CD8-positive, alpha-beta memory T cell (primary cell): ENCODE data around the gene HMGXB3. TPM values are rescaled to one million over a fixed set of nuclear protein-coding genes. Genes with fewer than 3 reads are reported as not detected.

Experiments
- CTCF ChIA-PET: fragments of 350-600 bp; sonication (Branson Sonifier 250); formaldehyde crosslinking; loops from one replicate; lab custom pipeline; 2021; ENCODE audit warnings: antibody characterized with exemption; lab: Charles Lee
- POLR2A ChIA-PET: fragments of 350-600 bp; sonication (Branson Sonifier 250); formaldehyde crosslinking; loops from one replicate; lab custom pipeline; 2021; ENCODE audit warnings: antibody characterized with exemption; lab: Charles Lee
- DNase-seq, 5 donors: peaks; one replicate each; pipeline versions ENCODE4 v3.0.0 to v3.0.0-alpha.2; 2020 to 2022; ENCODE audit warnings: mixed read lengths in 1 of 5
- H3K27ac ChIP-seq: one replicate; pipeline ENCODE4 v1.7.0; 2013; ENCODE audit warnings: low read depth, mild to moderate bottlenecking, low read length, moderate library complexity
- H3K27me3 ChIP-seq: 2 replicates; pipeline ENCODE4 v1.7.0; 2013; ENCODE audit warnings: low read length, mild to moderate bottlenecking; ENCODE audit not compliant: insufficient read depth, poor library complexity, severe bottlenecking
- H3K36me3 ChIP-seq: 2 replicates; pipeline ENCODE4 v1.7.0; 2013; ENCODE audit warnings: mild to moderate bottlenecking, low read length, moderate library complexity; ENCODE audit not compliant: insufficient read depth
- H3K4me1 ChIP-seq: 2 replicates; pipeline ENCODE4 v1.7.0; 2013; ENCODE audit warnings: mild to moderate bottlenecking, low read length, moderate library complexity; ENCODE audit not compliant: insufficient read depth
- H3K4me3 ChIP-seq: 2 replicates; pipeline ENCODE4 v1.7.0; 2013; ENCODE audit warnings: mild to moderate bottlenecking, low read length
- H3K9me3 ChIP-seq: 2 replicates; pipeline ENCODE4 v1.7.0; 2013; ENCODE audit warnings: mild to moderate bottlenecking, low read length
- H3K27ac Mint-ChIP-seq, 8 donors: one replicate each; pipeline ENCODE4 v1.8.0; 2020 to 2021; ENCODE audit warnings: mixed read lengths in 8 of 8, mild to moderate bottlenecking in 6 of 8, inconsistent platforms in 3 of 8, moderate library complexity in 3 of 8
- H3K27me3 Mint-ChIP-seq, 2 donors: one replicate each; pipeline ENCODE4 v1.8.0; 2020 to 2021; ENCODE audit warnings: mixed read lengths in 2 of 2, mild to moderate bottlenecking in 1 of 2, moderate library complexity in 1 of 2
- H3K36me3 Mint-ChIP-seq, 3 donors: one replicate each; pipeline ENCODE4 v1.8.0; 2020 to 2021; ENCODE audit warnings: mixed read lengths in 3 of 3, inconsistent platforms in 1 of 3, mild to moderate bottlenecking in 1 of 3
- H3K4me1 Mint-ChIP-seq, 3 donors: one replicate each; pipeline ENCODE4 v1.8.0; 2020 to 2021; ENCODE audit warnings: mixed read lengths in 3 of 3, inconsistent platforms in 1 of 3, mild to moderate bottlenecking in 1 of 3
- H3K4me3 Mint-ChIP-seq, 7 donors: one replicate each; pipeline ENCODE4 v1.8.0; 2020 to 2021; ENCODE audit warnings: mixed read lengths in 7 of 7, mild to moderate bottlenecking in 6 of 7, moderate library complexity in 4 of 7, inconsistent platforms in 2 of 7
- H3K9me3 Mint-ChIP-seq, 5 donors: one replicate each; pipeline ENCODE4 v1.8.0; 2020 to 2022; ENCODE audit warnings: mixed read lengths in 5 of 5, mild to moderate bottlenecking in 3 of 5, moderate library complexity in 2 of 5, inconsistent platforms in 1 of 5
- polyA plus RNA-seq: library from polyadenylated mRNA; unstranded; fragments of 300-500 nt; fragmentation: Illumina TruSeq; gene quantifications from one replicate; pipeline ENCODE4 v1.2.3, GENCODE V29; 2021
- total RNA-seq, 2 experiments: library from RNA; stranded (reverse); gene quantifications; one replicate each; pipeline ENCODE4 v1.2.3, GENCODE V29; 2021

HMGXB3 gene
- total and polyA plus RNA-seq, 3 experiments from 2014 or later = 15.3 to 40.7 (median 36.8) TPM

GRCh38 chr5:150057511-150057910 lies 57.0 kb downstream of the HMGXB3 start:
- H3K27ac ChIP-seq = no peak overlapping the region
- Mint-ChIP-seq H3K9me3 (no peaks in the 10 kb centered on the region), H3K4me3 (no peak overlapping the region), H3K4me1 (no peaks in the 10 kb centered on the region), H3K27ac (peak overlapping the region in 2 of 8 donors; percentile 48 to 83), H3K27me3 (peaks cover 0 to 1% of the 10 kb centered on the region in 2 donors), H3K36me3 (peaks cover 0 to 24% (median 7%) of the 10 kb centered on the region in 3 donors)
- no peak overlapping the region for H3K4me3 ChIP-seq
- H3K27me3 ChIP-seq = no peaks in the 10 kb centered on the region
- POLR2A ChIA-PET = no interaction called here
- CTCF ChIA-PET = no interaction called here
- no peaks in the 10 kb centered on the region for H3K9me3 ChIP-seq
- peaks cover 6% of the 10 kb centered on the region for H3K36me3 ChIP-seq
- H3K4me1 ChIP-seq = no peaks in the 10 kb centered on the region
- no peak for DNase-seq

GRCh38 chr5:150057996-150058395 lies 57.5 kb downstream of the HMGXB3 start:
- POLR2A ChIA-PET = no interaction called here

GRCh38 chr5:150058480-150059126 lies 58.1 kb downstream of the HMGXB3 start:
- Histone ChIP-seq H3K27ac (no peak overlapping the region), H3K36me3 (no peaks in the 10 kb centered on the region), H3K4me3 (no peak overlapping the region), H3K4me1 (no peaks in the 10 kb centered on the region), H3K27me3 (no peaks in the 10 kb centered on the region), H3K9me3 (no peaks in the 10 kb centered on the region)
- Mint-ChIP-seq H3K9me3 (no peaks in the 10 kb centered on the region), H3K27ac (no peak overlapping the region), H3K27me3 (peaks cover 4 to 5% of the 10 kb centered on the region in 2 donors), H3K4me3 (no peak overlapping the region), H3K36me3 (peaks cover 0 to 13% (median 0%) of the 10 kb centered on the region in 3 donors), H3K4me1 (no peaks in the 10 kb centered on the region)
- DNase-seq = no peak
- ChIA-PET CTCF (interaction anchor here (2.2 kb wide), 1 partner anchor 10 kb away, joined by 7 read pairs; no protein-coding TSS in a partner anchor), POLR2A (no interaction called here)

More at GRCh38 chr5:150057996-150058395, 57.5 kb downstream of the HMGXB3 start:
- peaks cover 0 to 19% (median 6%) of the 10 kb centered on the region in 3 donors for H3K36me3 Mint-ChIP-seq
- no peaks in the 10 kb centered on the region for H3K4me1 Mint-ChIP-seq
- Histone ChIP-seq H3K27me3 (no peaks in the 10 kb centered on the region), H3K9me3 (no peaks in the 10 kb centered on the region), H3K36me3 (peaks cover 5% of the 10 kb centered on the region), H3K4me1 (no peaks in the 10 kb centered on the region), H3K4me3 (no peak overlapping the region), H3K27ac (no peak overlapping the region)
- H3K4me3 Mint-ChIP-seq = no peak overlapping the region
- no peaks in the 10 kb centered on the region for H3K9me3 Mint-ChIP-seq
- peak overlapping the region in 2 of 8 donors; percentile 48 to 83 for H3K27ac Mint-ChIP-seq
- DNase-seq = no peak
- CTCF ChIA-PET = interaction anchor here (2.2 kb wide), 1 partner anchor 9 kb away, joined by 7 read pairs; no protein-coding TSS in a partner anchor
- peaks cover 0 to 1% of the 10 kb centered on the region in 2 donors for H3K27me3 Mint-ChIP-seq

GRCh38 chr5:150059623-150060022 lies 59.1 kb downstream of the HMGXB3 start:
- no peak for DNase-seq
- Mint-ChIP-seq H3K9me3 (no peaks in the 10 kb centered on the region), H3K27ac (no peak overlapping the region), H3K4me3 (no peak overlapping the region), H3K4me1 (no peaks in the 10 kb centered on the region), H3K36me3 (peaks cover 0 to 3% (median 0%) of the 10 kb centered on the region in 3 donors), H3K27me3 (peaks cover 4 to 9% of the 10 kb centered on the region in 2 donors)
- Histone ChIP-seq H3K36me3 (no peaks in the 10 kb centered on the region), H3K9me3 (no peaks in the 10 kb centered on the region), H3K4me3 (no peak overlapping the region), H3K27me3 (no peaks in the 10 kb centered on the region), H3K4me1 (no peaks in the 10 kb centered on the region), H3K27ac (no peak overlapping the region)
- ChIA-PET CTCF (interaction anchor here (2.2 kb wide), 1 partner anchor 11 kb away, joined by 7 read pairs; no protein-coding TSS in a partner anchor), POLR2A (no interaction called here)

GRCh38 chr5:150060471-150060870 lies 59.9 kb downstream of the HMGXB3 start:
- Mint-ChIP-seq H3K36me3 (no peaks in the 10 kb centered on the region), H3K4me3 (no peak overlapping the region), H3K27me3 (peaks cover 4 to 9% of the 10 kb centered on the region in 2 donors), H3K27ac (no peak overlapping the region), H3K4me1 (no peaks in the 10 kb centered on the region), H3K9me3 (no peaks in the 10 kb centered on the region)
- Histone ChIP-seq H3K36me3 (no peaks in the 10 kb centered on the region), H3K4me1 (no peaks in the 10 kb centered on the region), H3K27me3 (no peaks in the 10 kb centered on the region), H3K9me3 (no peaks in the 10 kb centered on the region), H3K27ac (no peak overlapping the region), H3K4me3 (no peak overlapping the region)
- no peak for DNase-seq
- POLR2A ChIA-PET = no interaction called here
- CTCF ChIA-PET = no interaction called here

GRCh38 chr5:150061538-150061995 lies 61.0 kb downstream of the HMGXB3 start:
- Mint-ChIP-seq H3K4me1 (no peaks in the 10 kb centered on the region), H3K27me3 (peaks cover 4 to 9% of the 10 kb centered on the region in 2 donors), H3K9me3 (no peaks in the 10 kb centered on the region), H3K36me3 (no peaks in the 10 kb centered on the region), H3K27ac (no peak overlapping the region), H3K4me3 (no peak overlapping the region)
- Histone ChIP-seq H3K36me3 (no peaks in the 10 kb centered on the region), H3K27me3 (no peaks in the 10 kb centered on the region), H3K4me1 (no peaks in the 10 kb centered on the region), H3K9me3 (no peaks in the 10 kb centered on the region), H3K27ac (no peak overlapping the region), H3K4me3 (no peak overlapping the region)
- ChIA-PET POLR2A (no interaction called here), CTCF (no interaction called here)
- no peak for DNase-seq

GRCh38 chr5:150062216-150062922 lies 61.8 kb downstream of the HMGXB3 start:
- no peaks in the 10 kb centered on the region for H3K4me1 ChIP-seq
- Mint-ChIP-seq H3K27me3 (peaks cover 4 to 9% of the 10 kb centered on the region in 2 donors), H3K36me3 (no peaks in the 10 kb centered on the region), H3K4me1 (peaks cover 2 to 6% (median 3%) of the 10 kb centered on the region in 3 donors), H3K27ac (peak overlapping the region in 1 of 8 donors; percentile 20), H3K9me3 (no peaks in the 10 kb centered on the region), H3K4me3 (no peak overlapping the region)
- POLR2A ChIA-PET = no interaction called here
- no peaks in the 10 kb centered on the region for H3K27me3 ChIP-seq
- CTCF ChIA-PET = no interaction called here
- no peaks in the 10 kb centered on the region for H3K9me3 ChIP-seq
- H3K4me3 ChIP-seq = no peak overlapping the region
- H3K36me3 ChIP-seq = no peaks in the 10 kb centered on the region
- DNase-seq = no peak
- no peak overlapping the region for H3K27ac ChIP-seq

- Histone ChIP-seq H3K27ac (no peak overlapping the region), H3K9me3 (no peaks in the 10 kb centered on the region), H3K36me3 (no peaks in the 10 kb centered on the region), H3K4me1 (no peaks in the 10 kb centered on the region), H3K4me3 (no peak overlapping the region), H3K27me3 (no peaks in the 10 kb centered on the region)
- Mint-ChIP-seq H3K27me3 (peaks cover 4 to 9% of the 10 kb centered on the region in 2 donors), H3K27ac (no peak overlapping the region), H3K4me3 (no peak overlapping the region), H3K9me3 (no peaks in the 10 kb centered on the region), H3K4me1 (peaks cover 4 to 7% (median 4%) of the 10 kb centered on the region in 3 donors), H3K36me3 (no peaks in the 10 kb centered on the region)
- ChIA-PET CTCF (no interaction called here), POLR2A (no interaction called here)
- DNase-seq = no peak
These were observed 63.1 kb downstream of the HMGXB3 start for GRCh38 chr5:150063638-150064037.
